GM12878 (cell line): ENCODE results near the gene TOX2. TPM values are rescaled to one million over a fixed set of nuclear protein-coding genes. Genes with fewer than 3 reads are reported as not detected.

Source experiments
- ATAC-seq: fragments of 200-7000 bp; cut with Tn5 transposase; 3 replicates; pipeline ENCODE4 v1.9.1; 2020; ENCODE audit warnings: mild to moderate bottlenecking, moderate library complexity
- BruUV-seq: library from RNA; stranded (reverse); fragments of 400-500 nt; replicated peaks from 2 replicates; lab custom pipeline; 2021; lab: Mats Ljungman, UMichigan
- CTCF ChIA-PET: fragments of 300-600 bp; sonication (Branson Sonifier 250); formaldehyde crosslinking; extraction: SDS; loops from one replicate; lab custom pipeline; 2021; ENCODE audit warnings: inconsistent platforms; lab: Yijun Ruan, JAX
- POLR2A ChIA-PET: fragments of 350-600 bp; formaldehyde crosslinking; extraction: SDS; loops from one replicate; lab custom pipeline; 2021; ENCODE audit warnings: inconsistent platforms; lab: Charles Lee
- RAD21 ChIA-PET: fragments of 300-600 bp; sonication (Branson Sonifier 250); formaldehyde crosslinking; loops from one replicate; lab custom pipeline; 2023; ENCODE audit warnings: antibody characterized with exemption; ENCODE audit not compliant: unreplicated experiment; lab: Charles Lee
- SMC1A ChIA-PET: fragments of 300-600 bp; sonication (Branson Sonifier 250); formaldehyde crosslinking; loops from one replicate; lab custom pipeline; 2023; ENCODE audit not compliant: unreplicated experiment, uncharacterized antibody; lab: Charles Lee
- DNase-seq: peaks from one replicate; pipeline ENCODE4 v3.0.0-alpha.2; 2011; ENCODE audit warnings: low read depth, low spot score
- FAIRE-seq: peaks from 3 replicates; lab custom pipeline; 2011; peaks lifted over from hg19 to GRCh38; lab: Jason Lieb, UNC
- H2AFZ ChIP-seq: 2 replicates; pipeline ENCODE4 v1.6.0; 2011; ENCODE audit warnings: low read depth, low read length, control low read depth; ENCODE audit not compliant: control insufficient read depth
- H3K27ac ChIP-seq: 2 replicates; pipeline ENCODE4 v1.5.1; 2011; ENCODE audit warnings: control low read depth; ENCODE audit not compliant: control insufficient read depth, insufficient read depth
- H3K27me3 ChIP-seq, 2 experiments: replicated peaks in 1 of 2; 2 replicates each; pipeline versions ENCODE4 v1.6.0 to v1.6.1; 2011; ENCODE audit warnings: low read length in 1 of 2; ENCODE audit not compliant: control insufficient read depth in 2 of 2, insufficient read depth in 2 of 2
- H3K36me3 ChIP-seq, 2 experiments: 2 replicates each; pipeline ENCODE4 v1.5.1; 2011; ENCODE audit warnings: low read length in 1 of 2; ENCODE audit not compliant: control insufficient read depth in 2 of 2, insufficient read depth in 2 of 2
- H3K4me1 ChIP-seq: 2 replicates; pipeline ENCODE4 v1.6.1; 2011; ENCODE audit warnings: mild to moderate bottlenecking, low read length, moderate library complexity, mixed read lengths; ENCODE audit not compliant: control insufficient read depth, insufficient read depth
- H3K4me2 ChIP-seq: 2 replicates; pipeline ENCODE4 v1.6.0; 2011; ENCODE audit warnings: control low read depth; ENCODE audit not compliant: control insufficient read depth, insufficient read depth
- H3K4me3 ChIP-seq: fragments of 200-600 bp; sonication (generic); 2 replicates; pipeline ENCODE4 v1.5.1; 2016
- H3K79me2 ChIP-seq: 2 replicates; pipeline ENCODE4 v1.6.0; 2011; ENCODE audit warnings: low read length; ENCODE audit not compliant: control insufficient read depth, insufficient read depth
- H3K9ac ChIP-seq: 2 replicates; pipeline ENCODE4 v1.8.0; 2011; ENCODE audit warnings: low read length, control low read depth, mixed read lengths; ENCODE audit not compliant: control insufficient read depth, insufficient read depth
- H3K9me3 ChIP-seq: replicated peaks from 3 replicates; pipeline ENCODE4 v1.5.1; 2011; ENCODE audit warnings: mild to moderate bottlenecking, low read length; ENCODE audit not compliant: control insufficient read depth, insufficient read depth
- H4K20me1 ChIP-seq: 2 replicates; pipeline ENCODE4 v1.6.0; 2011; ENCODE audit not compliant: control insufficient read depth, insufficient read depth
- CBFB ChIP-seq: IDR thresholded peaks from 2 replicates; pipeline ENCODE4 v1.6.1; 2016; ENCODE audit warnings: antibody characterized with exemption, low read depth
- CHD2 ChIP-seq: IDR thresholded peaks from 2 replicates; pipeline ENCODE4 v1.6.1; 2011; ENCODE audit warnings: low read depth, low read length, improper control_type of control experiment, borderline replicate concordance
- ELK1 ChIP-seq: IDR thresholded peaks from 2 replicates; pipeline ENCODE4 v1.6.1; 2012; ENCODE audit warnings: low read depth, low read length, improper control_type of control experiment
- NBN ChIP-seq: fragments of 450-650 bp; IDR thresholded peaks from 2 replicates; pipeline ENCODE4 v1.6.1; 2016
- NR2C2 ChIP-seq: IDR thresholded peaks from 2 replicates; pipeline ENCODE4 v1.6.1; 2011; ENCODE audit warnings: borderline replicate concordance, low read depth; ENCODE audit not compliant: control insufficient read depth, insufficient read length
- NRF1 ChIP-seq: conservative IDR thresholded peaks from 2 replicates; pipeline ENCODE4 v1.6.1; 2011; ENCODE audit warnings: mild to moderate bottlenecking, low read depth, low read length, improper control_type of control experiment
- WGBS: methylation state at CpG from one replicate; pipeline ENCODE4 v1.1.6; 2016; ENCODE audit warnings: low lambda C conversion rate; ENCODE audit not compliant: insufficient replicate concordance, insufficient coverage; ENCODE audit errors: missing lambda C conversion rate; 5-methylcytosine and 5-hydroxymethylcytosine counted together
- in situ Hi-C: fragments of 300-500 bp; cut with MboI; formaldehyde crosslinking; loops from 9 replicates; pipeline ENCODE4 v1.14.3; 2018; ENCODE audit warnings: mixed read lengths
- intact Hi-C: fragments of 100-400 bp; cut with micrococcal nuclease; formaldehyde crosslinking; loops from one replicate; pipeline ENCODE4 v1.14.2; 2022; ENCODE audit not compliant: unreplicated experiment
- polyA plus RNA-seq, 11 experiments: library from polyadenylated mRNA; depleted of rRNA in 4 of 11; unstranded in 6 of 11; stranded (reverse) in 5 of 11; fragments of >200 nt; fragmentation: Nextera tagmentation in 4 of 11; fragmentation: Illumina TruSeq in 1 of 11; extraction: Ambion mirVana in 4 of 11; extraction: Trizol in 1 of 11; gene quantifications; 1 replicate in 1 of 11; 2 replicates in 10 of 11; pipeline versions ENCODE4 v1.2.1 to v1.2.3, GENCODE V29; 2011 to 2016; ENCODE audit warnings: inconsistent platforms in 2 of 11, missing spikeins in 2 of 11, low read depth in 1 of 11
- total RNA-seq, 4 experiments: library from RNA; depleted of rRNA in 3 of 4; stranded (reverse); fragments of >200 nt in 3 of 4; fragmentation: Illumina TruSeq in 1 of 4; extraction: Trizol in 1 of 4; gene quantifications; 2 replicates each; pipeline versions ENCODE4 v1.2.1 to v1.2.3, GENCODE V29; 2013 to 2021
- TF ChIP-seq, protein P1 (sequence below): fragments of 150-350 bp; IDR thresholded peaks from 2 replicates; pipeline ENCODE4 v1.6.1; 2014; ENCODE audit warnings: mild to moderate bottlenecking, low read depth, low read length
- TF ChIP-seq, protein P2 (sequence below): IDR thresholded peaks from 2 replicates; pipeline ENCODE4 v1.6.1; 2012; ENCODE audit warnings: low read length, inconsistent platforms
- TF ChIP-seq, protein P3 (sequence below): fragments of 450-650 bp; conservative IDR thresholded peaks from 2 replicates; pipeline ENCODE4 v1.6.1; 2017; ENCODE audit warnings: mild to moderate bottlenecking, moderate library complexity
- TF ChIP-seq, protein P4 (sequence below): fragments of 150-350 bp; IDR thresholded peaks from 2 replicates; pipeline ENCODE4 v1.6.1; 2016; ENCODE audit warnings: low read depth, low read length

TOX2 gene
- total and polyA plus RNA-seq, 10 of the 15 experiments (the other 5 are each of a cell fraction or from before 2014, with no cell fraction given): 2.6 to 40.5 (median 7.9) TPM

DNA sequence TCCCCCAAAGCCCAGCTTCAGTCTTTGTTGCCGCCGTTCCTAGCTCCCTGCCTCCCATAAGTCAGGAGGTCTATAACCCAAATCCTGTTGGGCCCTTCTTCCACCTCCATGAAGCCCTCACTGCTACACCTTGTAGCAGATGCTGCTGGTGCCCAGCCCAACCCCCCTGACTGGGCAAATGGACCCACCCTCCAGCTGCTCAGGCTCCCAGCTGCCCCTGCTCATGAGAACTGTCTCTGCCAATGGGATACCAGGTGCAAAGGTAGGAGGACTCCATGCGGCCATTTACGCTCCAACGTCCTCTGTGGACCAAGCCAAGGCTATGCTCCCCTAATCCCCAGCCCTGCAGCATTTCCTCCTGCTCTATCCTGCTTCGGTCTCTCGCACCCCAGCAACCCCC is 200.5 kb downstream of the TOX2 start:
- Histone ChIP-seq H3K27ac (no peak overlapping the region), H3K9ac (no peak overlapping the region), H3K79me2 (no peaks in the 10 kb centered on the region), H2AFZ (no peak overlapping the region), H3K4me3 (no peak overlapping the region), H3K4me2 (no peak overlapping the region), H3K36me3 (no peaks in the 10 kb centered on the region), H3K4me1 (no peaks in the 10 kb centered on the region), H3K9me3 (no peaks in the 10 kb centered on the region), H3K27me3 (peaks cover 0 to 2% of the 10 kb centered on the region in 2 experiments; a peak in 2 of 4 replicates), H4K20me1 (no peaks in the 10 kb centered on the region)
- FAIRE-seq (no peak), DNase-seq (no peak), ATAC-seq (no peak)
- POLR2A ChIA-PET: no interaction called here
- RAD21 ChIA-PET: interaction anchor here (2.2 kb wide), 1 partner anchor 75 kb away, joined by 6 read pairs; no protein-coding TSS in a partner anchor
- WGBS: 41% methylated on average over 7 of the region's 7 CpGs
- no TSS peak for BruUV-seq
- SMC1A ChIA-PET: no interaction called here
- in situ Hi-C loops: loop anchor here (5.0 kb wide), 1 partner anchor 72 kb away; the partner anchor contains the start of gene JPH2
- intact Hi-C loops: no loop called here
- CTCF ChIA-PET: interaction anchor here (9.3 kb wide), 1 partner anchor 75 kb away, joined by 196 read pairs; no protein-coding TSS in a partner anchor
- TF ChIP-seq, protein P1, sequence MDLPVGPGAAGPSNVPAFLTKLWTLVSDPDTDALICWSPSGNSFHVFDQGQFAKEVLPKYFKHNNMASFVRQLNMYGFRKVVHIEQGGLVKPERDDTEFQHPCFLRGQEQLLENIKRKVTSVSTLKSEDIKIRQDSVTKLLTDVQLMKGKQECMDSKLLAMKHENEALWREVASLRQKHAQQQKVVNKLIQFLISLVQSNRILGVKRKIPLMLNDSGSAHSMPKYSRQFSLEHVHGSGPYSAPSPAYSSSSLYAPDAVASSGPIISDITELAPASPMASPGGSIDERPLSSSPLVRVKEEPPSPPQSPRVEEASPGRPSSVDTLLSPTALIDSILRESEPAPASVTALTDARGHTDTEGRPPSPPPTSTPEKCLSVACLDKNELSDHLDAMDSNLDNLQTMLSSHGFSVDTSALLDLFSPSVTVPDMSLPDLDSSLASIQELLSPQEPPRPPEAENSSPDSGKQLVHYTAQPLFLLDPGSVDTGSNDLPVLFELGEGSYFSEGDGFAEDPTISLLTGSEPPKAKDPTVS: no peak
- TF ChIP-seq CBFB (no peak), NRF1 (no peak), NR2C2 (no peak), CHD2 (no peak), NBN (no peak), ELK1 (no peak)
- TF ChIP-seq, protein P2, sequence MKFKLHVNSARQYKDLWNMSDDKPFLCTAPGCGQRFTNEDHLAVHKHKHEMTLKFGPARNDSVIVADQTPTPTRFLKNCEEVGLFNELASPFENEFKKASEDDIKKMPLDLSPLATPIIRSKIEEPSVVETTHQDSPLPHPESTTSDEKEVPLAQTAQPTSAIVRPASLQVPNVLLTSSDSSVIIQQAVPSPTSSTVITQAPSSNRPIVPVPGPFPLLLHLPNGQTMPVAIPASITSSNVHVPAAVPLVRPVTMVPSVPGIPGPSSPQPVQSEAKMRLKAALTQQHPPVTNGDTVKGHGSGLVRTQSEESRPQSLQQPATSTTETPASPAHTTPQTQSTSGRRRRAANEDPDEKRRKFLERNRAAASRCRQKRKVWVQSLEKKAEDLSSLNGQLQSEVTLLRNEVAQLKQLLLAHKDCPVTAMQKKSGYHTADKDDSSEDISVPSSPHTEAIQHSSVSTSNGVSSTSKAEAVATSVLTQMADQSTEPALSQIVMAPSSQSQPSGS: no peak
- TF ChIP-seq, protein P3, sequence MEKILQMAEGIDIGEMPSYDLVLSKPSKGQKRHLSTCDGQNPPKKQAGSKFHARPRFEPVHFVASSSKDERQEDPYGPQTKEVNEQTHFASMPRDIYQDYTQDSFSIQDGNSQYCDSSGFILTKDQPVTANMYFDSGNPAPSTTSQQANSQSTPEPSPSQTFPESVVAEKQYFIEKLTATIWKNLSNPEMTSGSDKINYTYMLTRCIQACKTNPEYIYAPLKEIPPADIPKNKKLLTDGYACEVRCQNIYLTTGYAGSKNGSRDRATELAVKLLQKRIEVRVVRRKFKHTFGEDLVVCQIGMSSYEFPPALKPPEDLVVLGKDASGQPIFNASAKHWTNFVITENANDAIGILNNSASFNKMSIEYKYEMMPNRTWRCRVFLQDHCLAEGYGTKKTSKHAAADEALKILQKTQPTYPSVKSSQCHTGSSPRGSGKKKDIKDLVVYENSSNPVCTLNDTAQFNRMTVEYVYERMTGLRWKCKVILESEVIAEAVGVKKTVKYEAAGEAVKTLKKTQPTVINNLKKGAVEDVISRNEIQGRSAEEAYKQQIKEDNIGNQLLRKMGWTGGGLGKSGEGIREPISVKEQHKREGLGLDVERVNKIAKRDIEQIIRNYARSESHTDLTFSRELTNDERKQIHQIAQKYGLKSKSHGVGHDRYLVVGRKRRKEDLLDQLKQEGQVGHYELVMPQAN: no peak
- TF ChIP-seq, protein P4, sequence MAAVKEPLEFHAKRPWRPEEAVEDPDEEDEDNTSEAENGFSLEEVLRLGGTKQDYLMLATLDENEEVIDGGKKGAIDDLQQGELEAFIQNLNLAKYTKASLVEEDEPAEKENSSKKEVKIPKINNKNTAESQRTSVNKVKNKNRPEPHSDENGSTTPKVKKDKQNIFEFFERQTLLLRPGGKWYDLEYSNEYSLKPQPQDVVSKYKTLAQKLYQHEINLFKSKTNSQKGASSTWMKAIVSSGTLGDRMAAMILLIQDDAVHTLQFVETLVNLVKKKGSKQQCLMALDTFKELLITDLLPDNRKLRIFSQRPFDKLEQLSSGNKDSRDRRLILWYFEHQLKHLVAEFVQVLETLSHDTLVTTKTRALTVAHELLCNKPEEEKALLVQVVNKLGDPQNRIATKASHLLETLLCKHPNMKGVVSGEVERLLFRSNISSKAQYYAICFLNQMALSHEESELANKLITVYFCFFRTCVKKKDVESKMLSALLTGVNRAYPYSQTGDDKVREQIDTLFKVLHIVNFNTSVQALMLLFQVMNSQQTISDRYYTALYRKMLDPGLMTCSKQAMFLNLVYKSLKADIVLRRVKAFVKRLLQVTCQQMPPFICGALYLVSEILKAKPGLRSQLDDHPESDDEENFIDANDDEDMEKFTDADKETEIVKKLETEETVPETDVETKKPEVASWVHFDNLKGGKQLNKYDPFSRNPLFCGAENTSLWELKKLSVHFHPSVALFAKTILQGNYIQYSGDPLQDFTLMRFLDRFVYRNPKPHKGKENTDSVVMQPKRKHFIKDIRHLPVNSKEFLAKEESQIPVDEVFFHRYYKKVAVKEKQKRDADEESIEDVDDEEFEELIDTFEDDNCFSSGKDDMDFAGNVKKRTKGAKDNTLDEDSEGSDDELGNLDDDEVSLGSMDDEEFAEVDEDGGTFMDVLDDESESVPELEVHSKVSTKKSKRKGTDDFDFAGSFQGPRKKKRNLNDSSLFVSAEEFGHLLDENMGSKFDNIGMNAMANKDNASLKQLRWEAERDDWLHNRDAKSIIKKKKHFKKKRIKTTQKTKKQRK: no peak
